GM18951 (cell line): ENCODE measurements around the gene CD2AP.
"Not testable (repeated sequence)": the region's sequence is repeated elsewhere in the genome, so short reads cannot be mapped to it uniquely, and the experiment has no call there.

ENCODE experiments used
- POLR2A ChIP-seq: IDR thresholded peaks from 4 replicates; pipeline ENCODE4 v1.6.1; 2011; ENCODE audit warnings: mild to moderate bottlenecking; ENCODE audit not compliant: insufficient read length, insufficient read depth; ENCODE audit errors: extremely low read depth
- in situ Hi-C: fragments of 300-500 bp; cut with MboI; formaldehyde crosslinking; loops from one replicate; pipeline ENCODE4 v1.12.0; 2022; ENCODE audit warnings: low sequenced_read_pairs, mixed read lengths, inconsistent platforms; ENCODE audit not compliant: unreplicated experiment

The CD2AP gene

DNA sequence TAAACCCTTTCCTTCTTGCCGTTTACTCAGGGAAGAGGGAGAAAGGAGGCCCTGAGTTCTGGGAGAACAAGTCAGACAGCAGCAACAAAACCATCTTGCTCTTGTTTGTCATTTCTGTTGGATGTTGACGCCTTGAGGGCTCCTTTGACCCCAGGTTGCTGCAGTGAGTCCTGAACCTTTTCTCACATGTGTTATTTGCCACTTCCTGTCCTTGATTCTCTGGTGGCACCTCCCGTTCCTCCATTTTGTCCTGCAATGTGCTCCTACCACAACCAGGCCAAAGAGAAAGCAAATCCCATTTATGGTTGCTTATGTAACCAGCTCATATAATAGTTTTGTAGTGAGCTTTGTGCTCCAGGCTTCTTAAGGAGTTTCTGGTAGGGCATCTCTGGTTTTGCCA is 154.2 kb downstream of the CD2AP start:
- in situ Hi-C loops = no loop called here
- no peak for TF ChIP-seq POLR2A

GRCh38 chr6:47633141-47633540 is 155.6 kb downstream of the CD2AP start:
- in situ Hi-C loops = no loop called here
- TF ChIP-seq POLR2A = no peak

DNA sequence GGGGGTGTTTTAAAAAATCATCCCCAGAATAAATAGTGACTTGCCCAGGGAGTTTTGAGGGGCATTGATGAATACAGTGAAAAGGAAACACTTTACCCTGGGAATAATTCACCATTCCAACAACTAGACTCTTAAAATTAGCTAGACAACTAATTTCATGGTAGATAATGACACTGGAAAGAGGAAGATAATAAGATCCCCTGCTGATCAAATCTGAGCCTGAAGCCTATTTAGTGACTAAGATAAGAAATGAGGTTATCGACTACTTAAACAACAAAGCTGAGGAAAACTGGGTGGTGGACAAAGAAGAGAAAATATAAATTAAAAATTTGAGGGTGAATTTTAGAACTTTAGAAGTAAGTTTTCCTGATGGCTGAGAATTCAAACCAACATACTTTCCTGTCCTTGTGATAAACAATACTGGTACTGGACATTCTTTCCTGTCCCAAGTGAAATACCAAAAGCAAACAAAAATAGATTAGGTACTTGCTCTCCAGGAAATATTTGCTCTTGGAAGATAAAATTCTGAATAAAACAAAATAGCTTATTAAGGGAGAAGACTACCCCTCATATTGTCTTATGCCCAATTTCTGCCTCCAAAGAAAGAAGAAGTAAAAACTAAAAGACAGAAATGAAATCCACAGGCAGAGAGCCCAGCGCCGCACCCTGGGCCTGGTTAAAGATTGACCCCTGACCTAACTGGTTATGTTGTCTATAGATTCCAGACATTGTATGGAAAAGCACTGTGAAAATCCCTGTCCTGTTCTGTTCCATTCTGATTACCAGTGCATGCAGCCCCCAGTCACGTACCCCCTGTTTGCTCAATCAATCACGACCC is 156.8 kb downstream of the CD2AP start:
- in situ Hi-C loops = no loop called here
- no peak for TF ChIP-seq POLR2A

GRCh38 chr6:47646689-47647088 is 169.1 kb downstream of the CD2AP start:
- no peak for TF ChIP-seq POLR2A

GRCh38 chr6:47647188-47647587 is 169.6 kb downstream of the CD2AP start:
- no peak for TF ChIP-seq POLR2A
- in situ Hi-C loops = no loop called here

More at GRCh38 chr6:47646689-47647088, 169.1 kb downstream of the CD2AP start:
- in situ Hi-C loops = no loop called here

DNA sequence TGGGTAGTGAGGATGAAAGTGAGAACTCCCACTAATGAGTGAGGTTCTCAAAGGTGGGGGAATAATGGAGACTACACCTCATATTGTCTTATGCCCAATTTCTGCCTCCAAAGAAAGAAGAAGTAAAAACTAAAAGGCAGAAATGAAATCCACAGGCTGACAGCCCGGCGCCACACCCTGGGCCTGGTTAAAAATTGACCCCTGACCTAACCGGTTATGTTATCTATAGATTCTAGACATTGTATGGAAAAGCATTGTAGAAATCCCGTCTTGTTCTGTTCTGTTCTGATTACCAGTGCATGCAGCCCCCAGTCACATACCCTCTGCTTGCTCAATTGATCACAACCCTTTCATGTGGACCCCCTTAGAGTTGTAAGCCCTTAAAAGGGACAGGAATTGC is 170.0 kb downstream of the CD2AP start:
- in situ Hi-C loops = not testable (repeated sequence)

DNA sequence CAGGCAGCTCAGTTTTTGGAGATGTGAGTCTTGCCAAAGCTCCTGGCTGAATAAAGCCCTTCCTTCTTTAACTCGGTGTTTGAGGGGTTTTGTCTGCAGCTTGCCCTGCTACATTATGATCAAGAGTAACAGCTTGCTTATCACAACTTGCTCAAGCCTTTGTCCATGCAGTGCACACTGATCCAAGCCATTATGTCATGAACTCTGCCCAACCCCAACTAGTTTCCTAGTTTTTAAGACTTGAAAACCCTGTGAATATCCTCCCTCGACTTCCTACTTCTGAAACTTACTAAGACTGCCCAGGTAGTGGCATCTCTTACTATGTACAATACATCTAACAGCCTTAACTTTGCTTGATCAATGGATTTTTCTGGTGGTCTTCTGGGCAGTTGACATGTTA is 170.4 kb downstream of the CD2AP start:
- no peak for TF ChIP-seq POLR2A
- in situ Hi-C loops = no loop called here

GRCh38 chr6:47650553-47651432 is 173.2 kb downstream of the CD2AP start:
- TF ChIP-seq POLR2A = no peak
- in situ Hi-C loops = no loop called here

- in situ Hi-C loops = no loop called here
- TF ChIP-seq POLR2A = no peak
These were observed 173.9 kb downstream of the CD2AP start for GRCh38 chr6:47651505-47651944.

- in situ Hi-C loops = no loop called here
- TF ChIP-seq POLR2A = no peak
These were observed 176.1 kb downstream of the CD2AP start for GRCh38 chr6:47653706-47654105.

DNA sequence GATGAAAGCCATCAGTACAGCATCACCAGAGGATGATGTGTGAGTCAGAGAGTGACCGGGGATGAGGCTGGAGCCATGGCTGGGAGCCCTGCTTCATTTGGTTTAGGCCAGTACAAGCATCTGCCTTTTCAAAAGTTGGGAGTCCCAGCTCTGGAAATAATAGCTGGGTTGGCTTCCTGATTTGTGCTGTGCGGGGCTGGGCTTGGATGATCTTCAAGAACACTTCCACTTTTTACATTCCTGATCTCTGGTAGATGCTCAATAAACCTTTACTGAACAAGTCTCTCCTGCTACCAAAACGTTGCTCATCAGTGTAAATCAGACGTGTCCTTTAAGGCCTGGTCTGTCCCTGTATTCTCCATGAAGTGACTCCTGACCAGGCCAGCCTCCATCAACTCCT is 176.7 kb downstream of the CD2AP start:
- in situ Hi-C loops = no loop called here
- TF ChIP-seq POLR2A = no peak

- in situ Hi-C loops = no loop called here
- TF ChIP-seq POLR2A = no peak
These were observed 178.4 kb downstream of the CD2AP start for GRCh38 chr6:47655719-47656595.

GRCh38 chr6:47661960-47662359 is 184.4 kb downstream of the CD2AP start:
- TF ChIP-seq POLR2A = no peak
- in situ Hi-C loops = no loop called here
